Erythroblast (primary cell): ENCODE results near the gene PIERCE2.
"Not testable (repeated sequence)": the region's sequence is repeated elsewhere in the genome, so short reads cannot be mapped to it uniquely, and the experiment has no call there.

Experiments
- GATA1 ChIP-seq: IDR thresholded peaks from 2 replicates; pipeline ENCODE4 v1.6.1; 2011; ENCODE audit warnings: low read depth, mild to moderate bottlenecking, control low read depth, low read length, moderate library complexity
- POLR2A ChIP-seq: IDR thresholded peaks from 2 replicates; pipeline ENCODE4 v1.6.1; 2011; ENCODE audit warnings: mild to moderate bottlenecking, low read length

DNA sequence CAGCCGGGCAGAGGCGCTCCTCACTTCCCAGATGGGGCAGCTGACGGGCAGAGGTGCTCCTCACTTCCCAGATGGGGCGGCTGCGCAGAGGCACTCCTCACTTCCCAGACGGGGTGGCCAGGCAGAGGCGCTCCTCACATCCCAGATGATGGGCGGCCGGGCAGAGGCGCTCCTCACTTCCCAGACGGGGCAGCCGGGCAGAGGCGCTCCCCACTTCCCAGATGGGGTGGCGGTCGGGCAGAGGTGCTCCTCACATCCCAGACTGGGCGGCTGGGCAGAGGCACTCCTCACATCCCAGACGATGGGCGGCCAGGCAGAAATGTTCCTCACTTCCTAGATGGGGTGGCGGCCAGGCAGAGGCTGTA, 38.7 kb downstream of the PIERCE2 start:
- TF ChIP-seq POLR2A, GATA1: not testable (repeated sequence)
